ENCODE results near the gene L2HGDH. TPM values are rescaled to one million over a fixed set of nuclear protein-coding genes. Genes with fewer than 3 reads are reported as not detected.

The L2HGDH gene
- total and polyA plus RNA-seq, 2 of the 4 experiments (the other 2 are of a cell fraction): 3.1 to 3.8 TPM

DNA sequence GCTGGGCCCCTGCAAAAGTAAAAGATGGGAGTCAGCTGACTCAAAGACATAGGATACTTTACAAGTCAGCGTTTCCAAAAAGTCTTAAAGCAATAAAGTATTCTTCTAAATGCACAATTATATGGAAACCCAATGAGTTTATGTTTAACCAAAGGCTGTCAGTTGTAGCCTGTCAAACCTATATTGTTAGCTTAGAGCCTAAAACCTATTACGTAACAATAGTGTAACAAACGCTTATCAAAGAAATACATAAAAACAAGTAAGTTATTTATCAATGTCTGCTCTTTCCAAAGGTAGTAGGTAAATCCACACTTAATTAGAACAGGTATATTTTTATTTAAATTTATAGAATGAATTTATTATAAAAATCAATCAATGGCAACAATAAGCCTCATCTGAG is 64.8 kb downstream of the L2HGDH start:
- POLR2A ChIA-PET (ENCODE audit: unreplicated experiment): no interaction called here
- no peak overlapping the region for H3K9ac ChIP-seq (ENCODE audit: low read depth, low read length)
- no peak overlapping the region for H3K4ac ChIP-seq (ENCODE audit: low read depth, low read length)
- no peak overlapping the region for H3K4me3 ChIP-seq (ENCODE audit: insufficient read depth, low read depth, low read length)
- no peaks in the 10 kb centered on the region for H3K9me3 ChIP-seq (ENCODE audit: control insufficient read depth, insufficient read depth, low read length)
- H2BK20ac ChIP-seq (ENCODE audit: low read depth, low read length): no peak overlapping the region
- no peaks in the 10 kb centered on the region for H3K4me1 ChIP-seq (ENCODE audit: control insufficient read depth, insufficient read depth, low read length)
- H4K91ac ChIP-seq (ENCODE audit: insufficient read depth, low read depth, low read length): no peak overlapping the region
- no TSS peak for BruUV-seq (replicated peaks)
- no peak overlapping the region for H3K14ac ChIP-seq (replicated peaks; ENCODE audit: low read depth, low read length)
- no peaks in the 10 kb centered on the region for H3K79me1 ChIP-seq (ENCODE audit: low read depth in 1 of 2, low read length in 2 of 2)
- no peak overlapping the region for H3K23ac ChIP-seq (ENCODE audit: low read depth, low read length)
- no peak overlapping the region for H3K18ac ChIP-seq (ENCODE audit: low read depth, low read length)
- H2BK120ac ChIP-seq (ENCODE audit: low read depth, low read length): no peak overlapping the region
- intact Hi-C loops (cut with micrococcal nuclease) (no loop called here), dilution Hi-C loops (cut with HindIII; ENCODE audit: low sequenced_read_pairs, unreplicated experiment) (no loop called here), in situ Hi-C loops (cut with MboI; ENCODE audit: low sequenced_read_pairs) (no loop called here)
- no peaks in the 10 kb centered on the region for H4K20me1 ChIP-seq (ENCODE audit: insufficient read depth, low read length)
- H3K36me3 ChIP-seq (ENCODE audit: control insufficient read depth, insufficient read depth, low read length): no peaks in the 10 kb centered on the region
- no peak overlapping the region for H2BK15ac ChIP-seq (ENCODE audit: low read depth, low read length)
- no peak overlapping the region for H4K8ac ChIP-seq (ENCODE audit: low read depth in 2 of 2, low read length in 2 of 2)
- TF ChIP-seq CEBPB (IDR thresholded peaks at IDR 0.05; ENCODE audit: low read depth, low read length) (peak; percentile 80), CHD1 (IDR thresholded peaks at IDR 0.05; ENCODE audit: low read depth, low read length) (no peak)
- CTCF ChIA-PET: no interaction called here
- DNase-seq (no peak), ATAC-seq (ENCODE audit: low read depth) (no peak)
- no peak overlapping the region for H2AK5ac ChIP-seq (ENCODE audit: low read depth, low read length)
- no peak overlapping the region for H2BK5ac ChIP-seq (ENCODE audit: low read depth, low read length, poor library complexity, severe bottlenecking)
- no peak overlapping the region for H2AK9ac ChIP-seq (replicated peaks; ENCODE audit: low read depth, low read length, poor library complexity)
- no peak overlapping the region for H3K56ac ChIP-seq (ENCODE audit: extremely low read depth, insufficient read depth, low read length)
- no peak overlapping the region for H4K5ac ChIP-seq (ENCODE audit: low read depth, low read length)
- no CpG with 5 or more reads among the region's 3 CpGs for WGBS, 2 experiments (ENCODE audit: extremely low coverage in 2 of 2, insufficient read length in 1 of 2)
- H3K27ac ChIP-seq (ENCODE audit: insufficient read depth, low read length): no peak overlapping the region
- no peak overlapping the region for H3K4me2 ChIP-seq (ENCODE audit: low read depth, low read length)
- H3K9me1 ChIP-seq (ENCODE audit: insufficient read depth, low read length): no peaks in the 10 kb centered on the region
- H2AFZ ChIP-seq (replicated peaks; ENCODE audit: low read length, poor library complexity): no peak overlapping the region
- no peaks in the 10 kb centered on the region for H3K27me3 ChIP-seq (ENCODE audit: control insufficient read depth, insufficient read depth, low read length)

Data from IMR-90 (cell line).